ENCODE results near the gene NID2. TPM values are rescaled to one million over a fixed set of nuclear protein-coding genes. Genes with fewer than 3 reads are reported as not detected.

Gene NID2
- polyA plus RNA-seq, 1 of the 3 experiments (the other 2 are of a cell fraction) = 22.7 TPM

DNA sequence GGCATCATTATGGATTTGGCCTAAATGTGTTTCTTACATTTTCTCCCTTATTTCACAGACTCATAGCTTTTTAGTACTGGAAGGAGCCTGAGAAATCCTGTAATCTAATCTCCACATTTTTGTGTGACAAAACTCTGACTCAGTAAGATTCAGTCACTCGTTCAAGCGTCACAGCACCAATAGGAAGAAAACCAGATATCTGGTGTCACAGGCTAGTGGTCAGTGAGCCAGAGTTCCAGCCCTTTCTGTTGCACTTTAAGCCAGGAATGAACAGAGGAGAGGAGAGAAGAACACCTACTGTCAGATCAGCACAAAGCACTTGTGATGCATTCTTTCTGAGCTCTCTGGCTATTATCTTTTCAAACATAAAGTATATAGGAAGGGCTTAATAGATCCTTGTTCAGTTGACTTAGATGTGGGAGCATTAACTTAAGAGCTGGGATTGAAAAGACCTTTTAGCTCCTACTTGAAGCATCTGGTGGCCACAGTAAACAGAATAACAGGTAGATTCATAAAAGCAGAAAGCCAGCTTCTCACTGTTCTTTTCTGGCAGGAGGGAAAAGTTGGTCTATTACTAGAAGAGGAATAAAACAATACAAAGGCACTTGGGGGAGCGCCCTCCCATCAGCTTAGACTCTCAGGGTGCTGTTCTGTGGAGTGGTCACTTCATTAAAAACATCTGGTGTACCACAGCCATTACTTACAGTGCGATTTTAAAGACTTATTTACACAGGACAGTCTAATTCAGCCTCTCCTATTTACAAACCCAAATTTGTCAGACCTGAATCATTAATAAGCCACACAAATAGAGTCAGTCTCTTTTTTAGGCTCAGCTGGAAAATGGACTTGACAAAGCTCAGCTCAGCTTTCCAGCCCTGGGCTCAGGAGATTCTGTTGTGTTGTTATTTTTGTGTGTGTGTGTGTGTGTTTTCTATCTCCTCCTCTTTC lies 12.2 kb upstream of the NID2 start:
- peak overlapping the region; percentile 18; the same call in 1 of the 2 replicates for H2AFZ ChIP-seq (ENCODE audit: low read depth)
- no peaks in the 10 kb centered on the region for H3K36me3 ChIP-seq (replicated peaks in 1 of 2; ENCODE audit: control insufficient read depth in 1 of 2, insufficient read depth in 2 of 2, low read length in 1 of 2)
- H3K27ac ChIP-seq (ENCODE audit: low read depth in 2 of 2, low read length in 1 of 2) = peak overlapping the region; percentile 18 to 90
- no peaks in the 10 kb centered on the region for H3K9me2 ChIP-seq
- peak overlapping the region; percentile 5; the same call in 1 of the 2 replicates for H3K9ac ChIP-seq
- DNase-seq = no peak
- H3F3A ChIP-seq (replicated peaks; ENCODE audit: insufficient read depth) = peaks cover 25% of the 10 kb centered on the region
- no peaks in the 10 kb centered on the region for H3K79me2 ChIP-seq (ENCODE audit: insufficient read depth)
- H3K9me3 ChIP-seq = peaks cover 11% of the 10 kb centered on the region; the same call in 1 of the 2 replicates
- H3K4me2 ChIP-seq = peak overlapping the region; percentile 46; the same call in 1 of the 2 replicates
- ChIA-PET POLR2A (no interaction called here), CTCF (interaction anchor here (0.8 to 1.9 kb wide), 6 partner anchors 9 to 51 kb away, joined by 3 to 5 read pairs (median 4); partner anchors contain the start of gene NID2)
- H3K27me3 ChIP-seq (ENCODE audit: insufficient read depth) = no peaks in the 10 kb centered on the region
- peaks cover 2 to 32% of the 10 kb centered on the region in 2 experiments; a peak in 3 of 4 replicates for H3K4me1 ChIP-seq (ENCODE audit: control insufficient read depth in 1 of 2, insufficient read depth in 2 of 2, low read depth in 1 of 2, low read length in 1 of 2)
- H3K4me3 ChIP-seq (ENCODE audit: low read depth in 2 of 2, low read length in 1 of 2) = no peak overlapping the region
- no peaks in the 10 kb centered on the region for H4K20me1 ChIP-seq (ENCODE audit: insufficient read depth)
- WGBS (ENCODE audit: low lambda C conversion rate) = 27% methylated on average over 4 of the region's 4 CpGs
- TF ChIP-seq RAD21 (IDR thresholded peaks at IDR 0.05; ENCODE audit: low read length) = no peak
- TF ChIP-seq CHD2 (IDR thresholded peaks at IDR 0.05; ENCODE audit: low read length, partially characterized antibody) = no peak
- no peak for TF ChIP-seq ELF1 (IDR thresholded peaks at IDR 0.05)
- TF ChIP-seq TAF1 (IDR thresholded peaks at IDR 0.05; ENCODE audit: borderline replicate concordance, low read depth, low read length) = no peak
- TF ChIP-seq FOXM1 (IDR thresholded peaks at IDR 0.05; ENCODE audit: low read depth) = no peak
- TF ChIP-seq FOSL2 (IDR thresholded peaks at IDR 0.05; ENCODE audit: borderline replicate concordance, low read depth) = peak; percentile 78
- no peak for TF ChIP-seq RFX5 (IDR thresholded peaks at IDR 0.05; ENCODE audit: low read length)
- TF ChIP-seq RXRA (IDR thresholded peaks at IDR 0.05; ENCODE audit: borderline replicate concordance, low read depth) = no peak
- no peak; the same call in 1 of the 2 replicates for TF ChIP-seq POLR2AphosphoS5 (IDR thresholded peaks at IDR 0.05; ENCODE audit: low read depth, low read length)
- TF ChIP-seq NRF1 (IDR thresholded peaks at IDR 0.05; ENCODE audit: low read depth, low read length) = no peak
- TF ChIP-seq SMC3 (IDR thresholded peaks at IDR 0.05; ENCODE audit: low read depth, low read length) = no peak
- no peak for TF ChIP-seq EZH2phosphoT487 (IDR thresholded peaks at IDR 0.05; ENCODE audit: borderline replicate concordance, low read depth)
- no peak for TF ChIP-seq TEAD4 (IDR thresholded peaks at IDR 0.05; ENCODE audit: borderline replicate concordance, insufficient read depth)
- TF ChIP-seq YY1 (IDR thresholded peaks at IDR 0.05; ENCODE audit: low read depth) = no peak; the same call in 1 of the 2 replicates
- TF ChIP-seq, protein P1, sequence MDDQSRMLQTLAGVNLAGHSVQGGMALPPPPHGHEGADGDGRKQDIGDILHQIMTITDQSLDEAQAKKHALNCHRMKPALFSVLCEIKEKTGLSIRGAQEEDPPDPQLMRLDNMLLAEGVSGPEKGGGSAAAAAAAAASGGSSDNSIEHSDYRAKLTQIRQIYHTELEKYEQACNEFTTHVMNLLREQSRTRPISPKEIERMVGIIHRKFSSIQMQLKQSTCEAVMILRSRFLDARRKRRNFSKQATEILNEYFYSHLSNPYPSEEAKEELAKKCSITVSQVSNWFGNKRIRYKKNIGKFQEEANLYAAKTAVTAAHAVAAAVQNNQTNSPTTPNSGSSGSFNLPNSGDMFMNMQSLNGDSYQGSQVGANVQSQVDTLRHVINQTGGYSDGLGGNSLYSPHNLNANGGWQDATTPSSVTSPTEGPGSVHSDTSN (IDR thresholded peaks at IDR 0.05) = peak; percentile 76
- TF ChIP-seq NFIC (IDR thresholded peaks at IDR 0.05; ENCODE audit: borderline replicate concordance) = peak; percentile 42; the same call in 1 of the 2 replicates
- no peak for TF ChIP-seq GABPA (IDR thresholded peaks at IDR 0.05; ENCODE audit: low read depth)
- TF ChIP-seq MEF2A (IDR thresholded peaks at IDR 0.05; ENCODE audit: borderline replicate concordance, low read depth) = no peak
- no peak for TF ChIP-seq GATA2 (CRISPR knock-in tag; IDR thresholded peaks at IDR 0.05)
- TF ChIP-seq, protein P2, sequence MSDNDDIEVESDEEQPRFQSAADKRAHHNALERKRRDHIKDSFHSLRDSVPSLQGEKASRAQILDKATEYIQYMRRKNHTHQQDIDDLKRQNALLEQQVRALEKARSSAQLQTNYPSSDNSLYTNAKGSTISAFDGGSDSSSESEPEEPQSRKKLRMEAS (IDR thresholded peaks at IDR 0.05; ENCODE audit: low read depth) = 0 out of 2 replicates have a peak, but pooled peaks have one; percentile 61
- TF ChIP-seq SIN3A (IDR thresholded peaks at IDR 0.05; ENCODE audit: borderline replicate concordance, low read depth, low read length) = no peak
- TF ChIP-seq, protein P3, sequence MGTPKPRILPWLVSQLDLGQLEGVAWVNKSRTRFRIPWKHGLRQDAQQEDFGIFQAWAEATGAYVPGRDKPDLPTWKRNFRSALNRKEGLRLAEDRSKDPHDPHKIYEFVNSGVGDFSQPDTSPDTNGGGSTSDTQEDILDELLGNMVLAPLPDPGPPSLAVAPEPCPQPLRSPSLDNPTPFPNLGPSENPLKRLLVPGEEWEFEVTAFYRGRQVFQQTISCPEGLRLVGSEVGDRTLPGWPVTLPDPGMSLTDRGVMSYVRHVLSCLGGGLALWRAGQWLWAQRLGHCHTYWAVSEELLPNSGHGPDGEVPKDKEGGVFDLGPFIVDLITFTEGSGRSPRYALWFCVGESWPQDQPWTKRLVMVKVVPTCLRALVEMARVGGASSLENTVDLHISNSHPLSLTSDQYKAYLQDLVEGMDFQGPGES (IDR thresholded peaks at IDR 0.05; ENCODE audit: low read depth, low read length) = no peak
- no peak for TF ChIP-seq RCOR1 (IDR thresholded peaks at IDR 0.05; ENCODE audit: low read length)
- no peak for TF ChIP-seq MXI1 (IDR thresholded peaks at IDR 0.05; ENCODE audit: low read depth, low read length)
- TF ChIP-seq, protein P4, sequence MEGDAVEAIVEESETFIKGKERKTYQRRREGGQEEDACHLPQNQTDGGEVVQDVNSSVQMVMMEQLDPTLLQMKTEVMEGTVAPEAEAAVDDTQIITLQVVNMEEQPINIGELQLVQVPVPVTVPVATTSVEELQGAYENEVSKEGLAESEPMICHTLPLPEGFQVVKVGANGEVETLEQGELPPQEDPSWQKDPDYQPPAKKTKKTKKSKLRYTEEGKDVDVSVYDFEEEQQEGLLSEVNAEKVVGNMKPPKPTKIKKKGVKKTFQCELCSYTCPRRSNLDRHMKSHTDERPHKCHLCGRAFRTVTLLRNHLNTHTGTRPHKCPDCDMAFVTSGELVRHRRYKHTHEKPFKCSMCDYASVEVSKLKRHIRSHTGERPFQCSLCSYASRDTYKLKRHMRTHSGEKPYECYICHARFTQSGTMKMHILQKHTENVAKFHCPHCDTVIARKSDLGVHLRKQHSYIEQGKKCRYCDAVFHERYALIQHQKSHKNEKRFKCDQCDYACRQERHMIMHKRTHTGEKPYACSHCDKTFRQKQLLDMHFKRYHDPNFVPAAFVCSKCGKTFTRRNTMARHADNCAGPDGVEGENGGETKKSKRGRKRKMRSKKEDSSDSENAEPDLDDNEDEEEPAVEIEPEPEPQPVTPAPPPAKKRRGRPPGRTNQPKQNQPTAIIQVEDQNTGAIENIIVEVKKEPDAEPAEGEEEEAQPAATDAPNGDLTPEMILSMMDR (IDR thresholded peaks at IDR 0.05) = no peak
- TF ChIP-seq, protein P5, sequence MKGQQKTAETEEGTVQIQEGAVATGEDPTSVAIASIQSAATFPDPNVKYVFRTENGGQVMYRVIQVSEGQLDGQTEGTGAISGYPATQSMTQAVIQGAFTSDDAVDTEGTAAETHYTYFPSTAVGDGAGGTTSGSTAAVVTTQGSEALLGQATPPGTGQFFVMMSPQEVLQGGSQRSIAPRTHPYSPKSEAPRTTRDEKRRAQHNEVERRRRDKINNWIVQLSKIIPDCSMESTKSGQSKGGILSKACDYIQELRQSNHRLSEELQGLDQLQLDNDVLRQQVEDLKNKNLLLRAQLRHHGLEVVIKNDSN (IDR thresholded peaks at IDR 0.05; ENCODE audit: borderline replicate concordance, low read depth) = no peak
- peak; percentile 89 for TF ChIP-seq TCF12 (IDR thresholded peaks at IDR 0.05)

Data from SK-N-SH (cell line).